ENCODE measurements around the gene MT1M. TPM values are rescaled to one million over a fixed set of nuclear protein-coding genes. Genes with fewer than 3 reads are reported as not detected.
A peak's percentile ranks its signal among the peaks of the same experiment; 100 is the strongest.

MT1M gene
- total and polyA plus RNA-seq, 9 donors: 0.66 to 23.2 (median 7.4) TPM

DNA sequence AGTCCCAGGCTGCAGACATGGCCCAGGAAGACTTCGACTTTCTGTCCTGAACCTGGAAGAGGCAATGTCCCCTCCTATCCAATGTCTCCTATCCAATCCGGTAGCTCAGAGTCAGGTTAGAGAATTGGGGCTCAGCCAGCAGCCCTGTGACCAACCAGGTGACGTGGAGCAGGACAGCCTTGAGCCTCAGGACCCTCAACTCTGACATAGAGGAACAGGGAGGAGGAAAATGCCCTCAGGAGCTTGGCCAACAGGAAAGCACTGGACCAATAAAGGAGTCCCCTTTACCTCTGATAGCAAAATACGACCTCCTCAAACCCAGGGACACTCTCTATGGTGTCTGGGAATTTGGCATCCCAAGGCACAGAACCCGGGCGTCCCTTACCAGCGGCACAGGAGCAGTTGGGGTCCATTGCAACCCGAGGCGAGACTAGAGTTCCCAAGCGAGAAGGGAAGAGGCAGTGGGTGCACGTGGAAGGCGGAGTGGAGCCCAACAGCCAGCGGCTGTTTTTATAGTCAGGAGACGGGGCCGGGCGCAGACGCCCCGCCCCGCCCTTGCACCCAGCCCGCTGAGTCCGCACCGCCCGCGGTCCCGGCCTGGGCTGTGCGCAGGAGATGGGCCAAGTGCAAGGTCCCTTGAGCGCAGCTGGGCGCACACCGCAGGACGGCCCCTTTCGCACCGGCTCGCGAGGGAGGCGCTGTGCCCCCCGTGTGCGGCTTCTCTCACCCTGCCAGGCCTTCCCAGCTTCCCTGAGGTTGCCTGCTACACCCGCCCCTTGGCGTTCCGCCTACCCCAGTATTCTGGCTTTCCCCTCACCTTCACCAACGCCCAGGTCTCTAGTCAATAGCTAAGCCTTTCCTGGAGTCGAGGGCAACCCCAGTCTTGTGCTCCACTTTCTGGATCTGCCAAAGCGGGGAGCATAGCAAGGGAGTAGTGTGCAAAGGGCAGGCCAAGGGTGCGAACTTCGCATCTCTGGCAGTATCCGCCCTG lies 35.4 kb downstream of the MT1M start, which contains the start of gene MT1G:
Gene MT1G, minus strand, starts transcription at position 485 of the 991 bp plus-strand sequence. Its CDS starts 72 bp downstream, at position 413.
- TF ChIP-seq, protein P1, sequence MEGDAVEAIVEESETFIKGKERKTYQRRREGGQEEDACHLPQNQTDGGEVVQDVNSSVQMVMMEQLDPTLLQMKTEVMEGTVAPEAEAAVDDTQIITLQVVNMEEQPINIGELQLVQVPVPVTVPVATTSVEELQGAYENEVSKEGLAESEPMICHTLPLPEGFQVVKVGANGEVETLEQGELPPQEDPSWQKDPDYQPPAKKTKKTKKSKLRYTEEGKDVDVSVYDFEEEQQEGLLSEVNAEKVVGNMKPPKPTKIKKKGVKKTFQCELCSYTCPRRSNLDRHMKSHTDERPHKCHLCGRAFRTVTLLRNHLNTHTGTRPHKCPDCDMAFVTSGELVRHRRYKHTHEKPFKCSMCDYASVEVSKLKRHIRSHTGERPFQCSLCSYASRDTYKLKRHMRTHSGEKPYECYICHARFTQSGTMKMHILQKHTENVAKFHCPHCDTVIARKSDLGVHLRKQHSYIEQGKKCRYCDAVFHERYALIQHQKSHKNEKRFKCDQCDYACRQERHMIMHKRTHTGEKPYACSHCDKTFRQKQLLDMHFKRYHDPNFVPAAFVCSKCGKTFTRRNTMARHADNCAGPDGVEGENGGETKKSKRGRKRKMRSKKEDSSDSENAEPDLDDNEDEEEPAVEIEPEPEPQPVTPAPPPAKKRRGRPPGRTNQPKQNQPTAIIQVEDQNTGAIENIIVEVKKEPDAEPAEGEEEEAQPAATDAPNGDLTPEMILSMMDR (IDR thresholded peaks at IDR 0.05): no peak
- no peak for TF ChIP-seq POLR2A (IDR thresholded peaks at IDR 0.05)
- no peak for TF ChIP-seq EP300 (IDR thresholded peaks at IDR 0.05)
- DNase-seq: peak in 1 of 5 donors; percentile 64
- no peaks in the 10 kb centered on the region for H3K36me3 ChIP-seq
- H3K4me1 ChIP-seq (ENCODE audit: insufficient read depth): no peaks in the 10 kb centered on the region
- H3K27ac ChIP-seq: no peak within 1 kb of the TSS
- no peak within 1 kb of the TSS for H3K4me3 ChIP-seq
- intact Hi-C loops (cut with DNase I): no loop called here
- WGBS, 3 donors: 8 to 10% (median 10%) methylated on average over 44 to 46 of the region's 46 CpGs
- H3K27me3 ChIP-seq: no peaks in the 10 kb centered on the region
- H3K9me3 ChIP-seq: no peaks in the 10 kb centered on the region

DNA sequence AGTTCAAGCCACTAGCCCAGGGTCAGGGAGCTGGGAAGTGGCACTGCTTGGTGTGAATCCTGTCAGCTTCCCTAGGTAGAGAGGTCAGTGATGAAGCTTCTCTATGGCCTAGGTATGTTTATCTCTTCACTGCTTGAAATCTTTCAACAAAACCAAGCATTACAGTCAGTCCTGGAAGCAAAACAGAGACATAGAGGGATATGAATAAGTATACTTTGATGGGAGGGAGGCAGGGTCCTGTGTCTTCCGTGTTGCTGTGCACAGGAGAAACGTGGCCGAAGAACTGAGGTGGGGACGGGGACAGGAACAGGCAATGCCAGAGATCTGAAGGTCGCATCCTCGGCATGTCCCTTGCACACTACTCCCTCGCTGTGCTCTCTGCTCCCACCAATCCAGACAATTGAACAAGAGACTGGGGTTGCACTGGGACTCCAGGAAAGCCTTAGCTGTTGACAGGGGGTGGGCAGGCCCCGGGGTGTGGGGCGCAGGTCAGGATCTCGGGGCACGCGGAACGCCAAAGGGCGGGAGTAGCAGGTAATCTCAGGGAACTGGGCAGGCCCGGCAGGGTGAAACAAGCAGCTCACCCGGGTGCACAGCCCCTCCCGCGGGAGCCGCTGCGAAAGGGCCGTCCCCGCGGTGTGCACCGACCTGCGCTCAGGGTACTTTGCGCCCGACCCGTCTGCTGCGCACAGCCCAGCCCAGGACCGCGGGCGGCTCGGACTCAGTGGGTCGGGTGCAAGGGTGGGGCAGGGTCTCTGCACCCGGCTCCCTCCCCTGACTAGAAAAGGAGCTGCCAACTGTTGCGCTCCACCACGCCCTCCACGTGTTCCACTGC lies 36.8 kb downstream of the MT1M start, which contains the start of gene MT1H:
Gene MT1H, plus strand, starts transcription at position 810 of the 835 bp plus-strand sequence. CDS start 71 bp downstream, outside the sequence.
- no peaks in the 10 kb centered on the region for H3K4me1 ChIP-seq (ENCODE audit: insufficient read depth)
- H3K27me3 ChIP-seq: no peaks in the 10 kb centered on the region
- no peaks in the 10 kb centered on the region for H3K9me3 ChIP-seq
- no peak for DNase-seq
- WGBS, 3 donors: 8 to 15% (median 14%) methylated on average over 32 to 38 of the region's 38 CpGs
- TF ChIP-seq, protein P1 (IDR thresholded peaks at IDR 0.05): no peak
- TF ChIP-seq EP300 (IDR thresholded peaks at IDR 0.05): no peak
- TF ChIP-seq POLR2A (IDR thresholded peaks at IDR 0.05): no peak
- H3K27ac ChIP-seq: no peak within 1 kb of the TSS
- intact Hi-C loops (cut with DNase I): no loop called here
- no peak within 1 kb of the TSS for H3K4me3 ChIP-seq
- no peaks in the 10 kb centered on the region for H3K36me3 ChIP-seq

DNA sequence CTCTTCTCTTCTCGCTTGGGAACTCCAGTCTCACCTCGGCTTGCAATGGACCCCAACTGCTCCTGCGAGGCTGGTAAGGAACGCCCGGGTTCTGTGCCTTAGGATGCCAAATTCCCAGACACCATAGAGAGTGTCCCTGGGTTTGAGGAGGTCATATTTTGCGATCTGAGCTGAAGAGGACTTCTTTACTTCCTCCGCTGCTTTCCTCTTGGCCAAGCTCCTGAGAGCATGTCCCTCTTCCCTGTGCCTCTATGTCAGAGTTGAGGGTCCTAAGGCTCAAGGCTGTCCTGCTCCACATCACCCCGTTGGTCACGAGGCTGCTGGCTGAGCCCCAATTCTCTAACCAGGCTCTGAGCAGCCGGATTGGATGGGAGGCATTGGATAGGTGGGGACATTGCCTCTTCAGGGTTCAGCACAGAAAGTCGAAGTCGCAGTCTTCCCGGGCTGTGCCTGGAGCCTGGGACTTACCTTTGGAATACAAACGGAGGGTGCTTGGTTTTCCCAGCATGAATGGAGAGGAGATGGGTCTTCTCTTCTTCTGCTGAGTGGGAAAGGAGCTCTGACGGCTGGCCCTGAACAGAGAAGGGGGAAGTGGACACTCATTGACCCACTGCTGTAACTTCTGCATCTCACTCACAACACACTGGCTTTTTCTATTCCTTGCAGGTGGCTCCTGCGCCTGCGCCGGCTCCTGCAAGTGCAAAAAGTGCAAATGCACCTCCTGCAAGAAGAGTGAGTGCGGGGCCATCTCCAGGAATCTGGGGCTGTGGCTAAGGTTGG lies 37.6 kb downstream of the MT1M start:
- H3K27ac ChIP-seq: no peak overlapping the region
- no peak for TF ChIP-seq POLR2A (IDR thresholded peaks at IDR 0.05)
- TF ChIP-seq, protein P1 (IDR thresholded peaks at IDR 0.05): no peak
- TF ChIP-seq EP300 (IDR thresholded peaks at IDR 0.05): no peak
- no peak for DNase-seq
- H3K4me1 ChIP-seq (ENCODE audit: insufficient read depth): no peaks in the 10 kb centered on the region
- intact Hi-C loops (cut with DNase I): loop anchor here in 1 of 4 donors (10.0 kb wide), 1 partner anchor 45 kb away; the partner anchor contains the start of gene MT1E
- no peaks in the 10 kb centered on the region for H3K36me3 ChIP-seq
- 9 to 21% (median 16%) methylated on average over 19 of the region's 19 CpGs for WGBS, 3 donors
- H3K9me3 ChIP-seq: no peaks in the 10 kb centered on the region
- no peak overlapping the region for H3K4me3 ChIP-seq
- no peaks in the 10 kb centered on the region for H3K27me3 ChIP-seq
